H1 (cell line): ENCODE results near the gene TYW1B.
"Not testable (repeated sequence)": the region's sequence is repeated elsewhere in the genome, so short reads cannot be mapped to it uniquely, and the experiment has no call there.

ENCODE experiments used
- CBX8 ChIP-seq: fragments of 300-800, 300-1000 bp; sonication (generic); IDR thresholded peaks from 2 replicates; pipeline ENCODE4 v1.7.1; 2016; ENCODE audit warnings: low read depth, low read length, borderline replicate concordance
- CEBPB ChIP-seq: IDR thresholded peaks from 2 replicates; pipeline ENCODE4 v1.6.1; 2012; ENCODE audit warnings: low read depth, low read length
- CTCF ChIP-seq, 3 experiments: IDR thresholded peaks; 1 replicate in 2 of 3; 2 replicates in 1 of 3; pipeline versions ENCODE4 v1.5.1 to v1.6.1; 2011; ENCODE audit warnings: low read length in 3 of 3, mild to moderate bottlenecking in 3 of 3, inconsistent platforms in 2 of 3, low read depth in 1 of 3, moderate library complexity in 1 of 3; ENCODE audit not compliant: insufficient read depth in 1 of 3; ENCODE audit errors: control extremely low read depth in 1 of 3
- EZH2 ChIP-seq: fragments of 200-600 bp; sonication (generic); IDR thresholded peaks from 2 replicates; pipeline ENCODE4 v1.7.1; 2012; ENCODE audit warnings: low read depth, mild to moderate bottlenecking, moderate library complexity, low read length, inconsistent platforms; ENCODE audit not compliant: severe bottlenecking
- JUND ChIP-seq: IDR thresholded peaks from 2 replicates; pipeline ENCODE4 v1.6.1; 2011; ENCODE audit warnings: mild to moderate bottlenecking, improper control_type of control experiment, low read length
- KDM5A ChIP-seq: fragments of 200-600 bp; IDR thresholded peaks from 2 replicates; pipeline ENCODE4 v1.7.1; 2012; ENCODE audit warnings: mild to moderate bottlenecking, low read length, inconsistent platforms, mixed read lengths
- POLR2A ChIP-seq, 2 experiments: IDR thresholded peaks; 1 replicate in 1 of 2; 2 replicates in 1 of 2; pipeline ENCODE4 v1.6.1; 2011; ENCODE audit warnings: low read depth in 2 of 2, low read length in 2 of 2, mild to moderate bottlenecking in 2 of 2; ENCODE audit errors: control extremely low read depth in 1 of 2
- RXRA ChIP-seq: IDR thresholded peaks from 2 replicates; pipeline ENCODE4 v1.6.1; 2011; ENCODE audit warnings: low read depth, mild to moderate bottlenecking, low read length, moderate library complexity; ENCODE audit not compliant: insufficient read depth
- SUZ12 ChIP-seq: fragments of 200-600 bp; sonication (generic); IDR thresholded peaks from 2 replicates; pipeline ENCODE4 v1.6.1; 2012; ENCODE audit warnings: mild to moderate bottlenecking, inconsistent platforms, low read length, moderate library complexity, mixed read lengths
- TCF12 ChIP-seq: IDR thresholded peaks from 2 replicates; pipeline ENCODE4 v1.6.1; 2011; ENCODE audit warnings: low read depth, mild to moderate bottlenecking, low read length

DNA sequence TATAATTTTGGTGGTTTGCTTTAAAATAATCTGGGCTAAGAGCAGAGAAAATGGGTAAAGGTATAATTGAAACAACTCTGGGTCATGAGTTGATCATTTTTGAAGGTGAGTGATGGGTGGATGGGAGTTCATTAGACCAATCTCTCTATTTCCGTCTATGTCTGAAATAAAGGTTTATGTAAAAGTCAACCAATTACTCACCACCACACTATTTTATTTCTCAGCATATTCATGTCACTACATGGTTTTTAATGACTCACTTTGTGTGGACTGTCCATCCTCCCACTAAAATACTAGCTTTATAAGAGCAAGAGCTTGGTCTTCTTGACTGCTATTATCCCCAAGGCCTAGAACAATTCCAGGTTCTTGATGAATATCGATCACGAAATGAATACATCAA lies 199.6 kb downstream of the TYW1B start:
- TF ChIP-seq POLR2A (IDR thresholded peaks at IDR 0.05; ENCODE audit: control extremely low read depth in 1 of 2, low read depth in 2 of 2, low read length in 2 of 2); RXRA; CTCF (IDR thresholded peaks at IDR 0.05; ENCODE audit: control extremely low read depth in 1 of 3, insufficient read depth in 1 of 3, low read depth in 1 of 3, low read length in 3 of 3); CBX8; SUZ12; CEBPB; KDM5A; TCF12; EZH2; JUND: not testable (repeated sequence)
